Lung (tissue), 12 donors: ENCODE measurements around the gene ZNRD2. TPM values are rescaled to one million over a fixed set of nuclear protein-coding genes. Genes with fewer than 3 reads are reported as not detected.

Experiments used
- ATAC-seq: fragments of 200-7000 bp; cut with Tn5 transposase; one replicate; pipeline ENCODE4 v1.9.1; 2020; ENCODE audit warnings: moderate number of reproducible peaks; ENCODE audit not compliant: insufficient read depth, low FRiP score
- DNase-seq, 3 donors: peaks; one replicate each; pipeline ENCODE4 v3.0.0-alpha.2; 2013 to 2017
- H3K27ac ChIP-seq, 2 donors: one replicate each; pipeline ENCODE4 v1.5.1; 2013; ENCODE audit warnings: mild to moderate bottlenecking in 2 of 2, moderate library complexity in 2 of 2, control low read depth in 1 of 2, inconsistent platforms in 1 of 2, low read depth in 1 of 2, low read length in 1 of 2
- H3K27me3 ChIP-seq, 3 donors: one replicate each; pipeline ENCODE4 v1.5.1; 2013; ENCODE audit warnings: low read length in 2 of 3; ENCODE audit not compliant: control insufficient read depth in 3 of 3, insufficient read depth in 3 of 3
- H3K36me3 ChIP-seq, 4 donors: one replicate each; pipeline ENCODE4 v1.5.1; 2013; ENCODE audit warnings: low read length in 4 of 4, mild to moderate bottlenecking in 1 of 4, moderate library complexity in 1 of 4; ENCODE audit not compliant: control insufficient read depth in 4 of 4, insufficient read depth in 4 of 4
- H3K4me1 ChIP-seq, 5 donors: one replicate each; pipeline ENCODE4 v1.5.1; 2013; ENCODE audit warnings: low read length in 5 of 5, mild to moderate bottlenecking in 2 of 5, moderate library complexity in 1 of 5; ENCODE audit not compliant: control insufficient read depth in 5 of 5, insufficient read depth in 5 of 5
- H3K4me3 ChIP-seq: one replicate; pipeline ENCODE4 v1.5.1; 2013; ENCODE audit warnings: mild to moderate bottlenecking, control low read depth, moderate library complexity
- H3K9ac ChIP-seq, 2 donors: one replicate each; pipeline ENCODE4 v1.5.1; 2013; ENCODE audit warnings: low read length in 2 of 2, control low read depth in 1 of 2; ENCODE audit not compliant: insufficient read depth in 1 of 2
- H3K9me3 ChIP-seq, 4 donors: one replicate each; pipeline ENCODE4 v1.5.1; 2013; ENCODE audit warnings: low read length in 3 of 4, mild to moderate bottlenecking in 1 of 4, moderate library complexity in 1 of 4; ENCODE audit not compliant: control insufficient read depth in 4 of 4, insufficient read depth in 3 of 4
- WGBS, 2 donors: extraction: QIAGEN DNeasy Blood & Tissue Kit; methylation state at CpG; one replicate each; pipeline ENCODE4 v1.1.7; 2013; 5-methylcytosine and 5-hydroxymethylcytosine counted together
- polyA plus RNA-seq, 2 donors: library from polyadenylated mRNA; stranded (reverse); fragments of 200-250 nt; gene quantifications; one replicate each; pipeline ENCODE4 v1.2.1, GENCODE V29; 2013
- total RNA-seq, 2 donors: library from RNA; depleted of rRNA in 1 of 2; stranded (reverse); fragments of >200 nt in 1 of 2; gene quantifications; one replicate each; pipeline ENCODE4 v1.2.1, GENCODE V29; 2014 to 2021
- TF ChIP-seq, protein P1 (sequence below): IDR thresholded peaks from 2 replicates; pipeline ENCODE4 v1.5.1; 2012; ENCODE audit warnings: mild to moderate bottlenecking; ENCODE audit errors: control extremely low read depth, extremely low read depth
- donor health status: control.
- donor health status: control.
- donor health status: Bipolar disorder and iron deficiency.
- donor health status: healthy.
- donor health status: DM: yes; HTN: yes; CAD: no.

ZNRD2 gene
- total and polyA plus RNA-seq, 4 donors, result 22.0 to 81.5 (median 50.8) TPM

GRCh38 chr11:65595131-65595530, 24.9 kb downstream of the ZNRD2 start:
- peak overlapping the region in 1 of 2 donors; percentile 41 for H3K27ac ChIP-seq
- 77 to 86% methylated on average over 3 of the region's 3 CpGs for WGBS, 2 donors
- TF ChIP-seq, protein P1, sequence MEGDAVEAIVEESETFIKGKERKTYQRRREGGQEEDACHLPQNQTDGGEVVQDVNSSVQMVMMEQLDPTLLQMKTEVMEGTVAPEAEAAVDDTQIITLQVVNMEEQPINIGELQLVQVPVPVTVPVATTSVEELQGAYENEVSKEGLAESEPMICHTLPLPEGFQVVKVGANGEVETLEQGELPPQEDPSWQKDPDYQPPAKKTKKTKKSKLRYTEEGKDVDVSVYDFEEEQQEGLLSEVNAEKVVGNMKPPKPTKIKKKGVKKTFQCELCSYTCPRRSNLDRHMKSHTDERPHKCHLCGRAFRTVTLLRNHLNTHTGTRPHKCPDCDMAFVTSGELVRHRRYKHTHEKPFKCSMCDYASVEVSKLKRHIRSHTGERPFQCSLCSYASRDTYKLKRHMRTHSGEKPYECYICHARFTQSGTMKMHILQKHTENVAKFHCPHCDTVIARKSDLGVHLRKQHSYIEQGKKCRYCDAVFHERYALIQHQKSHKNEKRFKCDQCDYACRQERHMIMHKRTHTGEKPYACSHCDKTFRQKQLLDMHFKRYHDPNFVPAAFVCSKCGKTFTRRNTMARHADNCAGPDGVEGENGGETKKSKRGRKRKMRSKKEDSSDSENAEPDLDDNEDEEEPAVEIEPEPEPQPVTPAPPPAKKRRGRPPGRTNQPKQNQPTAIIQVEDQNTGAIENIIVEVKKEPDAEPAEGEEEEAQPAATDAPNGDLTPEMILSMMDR, result no peak

GRCh38 chr11:65595543-65596281, 25.4 kb downstream of the ZNRD2 start, which contains the start of gene KCNK7:
TSS of gene KCNK7 (minus strand) at chr11:65595800. CDS start at chr11:65595772, 28 bp downstream.
- DNase-seq (no peak), ATAC-seq (no peak)
- Histone ChIP-seq H3K27me3 (no peaks in the 10 kb centered on the region), H3K9ac (no peak within 1 kb of the TSS), H3K36me3 (peaks cover 0 to 38% (median 10%) of the 10 kb centered on the region in 4 donors), H3K9me3 (peaks cover 0 to 2% (median 0%) of the 10 kb centered on the region in 4 donors), H3K27ac (peak within 1 kb of the TSS in 1 of 2 donors; percentile 41), H3K4me3 (no peak within 1 kb of the TSS), H3K4me1 (peaks cover 0 to 8% (median 0%) of the 10 kb centered on the region in 5 donors)
- 67 to 82% methylated on average over 12 of the region's 12 CpGs for WGBS, 2 donors
- TF ChIP-seq, protein P1, result no peak

More at GRCh38 chr11:65595131-65595530, 24.9 kb downstream of the ZNRD2 start:
- Histone ChIP-seq H3K4me3 (no peak overlapping the region), H3K36me3 (peaks cover under 1 to 39% (median 11%) of the 10 kb centered on the region in 4 donors), H3K4me1 (peaks cover 0 to 10% (median 0%) of the 10 kb centered on the region in 5 donors), H3K9ac (no peak overlapping the region), H3K27me3 (no peaks in the 10 kb centered on the region), H3K9me3 (peaks cover 0 to 2% (median 0%) of the 10 kb centered on the region in 4 donors)
- no peak for DNase-seq
- no peak for ATAC-seq

DNA sequence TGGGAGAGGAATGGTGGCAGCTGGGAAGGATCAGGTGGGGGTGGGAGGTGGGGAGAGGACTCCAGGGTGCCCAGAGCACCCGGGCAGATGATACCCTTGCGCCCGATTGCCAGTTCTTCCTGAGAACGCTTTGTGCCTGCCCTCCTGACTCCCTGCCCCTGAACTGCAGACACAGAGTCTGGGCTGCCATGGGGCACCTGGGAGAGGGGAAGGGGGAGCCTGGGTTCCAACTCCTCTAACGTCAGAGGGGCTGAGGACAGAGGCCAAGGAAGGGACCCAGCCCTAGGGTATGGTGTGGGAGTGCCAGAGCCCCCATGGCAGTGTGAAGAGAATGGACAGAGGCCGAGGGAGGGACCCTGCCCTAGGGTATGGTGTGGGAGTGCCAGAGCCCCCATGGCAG, 26.2 kb downstream of the ZNRD2 start:
- peaks cover 0 to 8% (median 0%) of the 10 kb centered on the region in 5 donors for H3K4me1 ChIP-seq
- no peak overlapping the region for H3K4me3 ChIP-seq
- DNase-seq (no peak), ATAC-seq (no peak)
- peaks cover 0 to 2% (median 0%) of the 10 kb centered on the region in 4 donors for H3K9me3 ChIP-seq
- peaks cover 3 to 39% (median 11%) of the 10 kb centered on the region in 4 donors for H3K36me3 ChIP-seq
- H3K9ac ChIP-seq, result no peak overlapping the region
- H3K27me3 ChIP-seq, result no peaks in the 10 kb centered on the region
- TF ChIP-seq, protein P1, result no peak
- WGBS, 2 donors, result 77 to 82% methylated on average over 6 of the region's 6 CpGs
- no peak overlapping the region for H3K27ac ChIP-seq
